HTERT RPE-1 (cell line): ENCODE measurements around the gene NHERF1.

Source experiments
- in situ Hi-C: fragments of 300-500 bp; cut with MboI; formaldehyde crosslinking; loops from 4 replicates; pipeline ENCODE4 v1.14.3; 2020; ENCODE audit warnings: low sequenced_read_pairs

Gene NHERF1

DNA sequence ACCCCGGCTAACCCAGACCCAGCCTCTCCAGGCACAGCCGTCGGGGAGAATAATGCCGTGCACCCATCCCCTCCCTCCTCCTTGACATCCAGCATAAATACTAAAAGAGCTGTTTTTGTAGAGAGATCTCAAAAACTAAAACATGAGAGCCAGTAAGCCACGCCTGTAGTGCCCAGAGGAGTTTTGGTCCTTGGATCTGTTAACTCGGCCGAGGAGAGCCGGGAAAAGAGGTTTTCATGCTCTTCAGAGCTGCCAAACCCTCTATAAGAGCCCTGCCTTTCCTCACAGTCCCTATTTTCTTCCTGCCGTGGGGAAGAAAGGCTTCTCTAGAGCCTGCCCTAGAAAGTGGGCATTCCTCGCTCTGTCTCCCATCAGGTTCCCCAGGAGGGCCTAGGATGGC lies 57.9 kb downstream of the NHERF1 start:
- in situ Hi-C loops, result no loop called here

DNA sequence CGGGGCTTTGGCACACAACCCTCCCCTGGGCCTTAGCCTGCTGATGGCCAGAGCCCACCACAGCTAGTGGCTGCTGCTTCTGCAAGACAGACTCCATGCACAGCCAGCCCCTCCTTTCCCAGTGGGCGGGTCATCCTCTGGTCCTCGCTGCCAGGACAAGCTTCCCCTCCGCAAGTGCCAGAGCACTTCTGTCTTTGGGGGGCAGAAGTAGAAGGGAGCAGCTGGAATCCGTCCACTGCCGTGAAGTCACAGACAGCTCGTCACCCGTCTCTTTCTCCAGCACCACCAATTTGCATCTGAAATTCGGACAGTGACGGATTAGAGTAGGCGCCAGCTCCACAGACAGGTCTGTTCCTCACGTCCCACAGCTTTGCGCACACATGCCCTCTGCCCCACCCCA lies 59.0 kb downstream of the NHERF1 start:
- in situ Hi-C loops, result no loop called here

DNA sequence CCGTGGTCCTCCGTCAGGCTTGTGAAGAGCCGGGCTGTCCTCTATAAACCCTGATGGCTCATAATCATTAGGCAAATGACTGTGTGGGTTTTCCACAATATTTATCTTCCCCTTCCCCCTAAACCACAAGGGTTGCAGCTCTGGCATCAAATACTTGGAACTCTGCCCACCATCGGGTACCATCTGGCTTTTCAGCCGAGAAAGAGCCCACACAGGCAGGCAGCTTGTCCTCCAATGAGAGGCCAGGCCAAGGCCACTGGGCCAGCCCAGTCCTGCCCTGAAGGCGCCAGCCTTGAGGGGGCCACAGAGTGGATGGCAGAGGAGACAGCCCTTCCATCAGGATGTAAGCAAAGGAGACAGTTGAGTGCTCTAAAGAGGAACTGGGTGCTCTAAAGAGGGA lies 59.5 kb downstream of the NHERF1 start:
- in situ Hi-C loops, result no loop called here

DNA sequence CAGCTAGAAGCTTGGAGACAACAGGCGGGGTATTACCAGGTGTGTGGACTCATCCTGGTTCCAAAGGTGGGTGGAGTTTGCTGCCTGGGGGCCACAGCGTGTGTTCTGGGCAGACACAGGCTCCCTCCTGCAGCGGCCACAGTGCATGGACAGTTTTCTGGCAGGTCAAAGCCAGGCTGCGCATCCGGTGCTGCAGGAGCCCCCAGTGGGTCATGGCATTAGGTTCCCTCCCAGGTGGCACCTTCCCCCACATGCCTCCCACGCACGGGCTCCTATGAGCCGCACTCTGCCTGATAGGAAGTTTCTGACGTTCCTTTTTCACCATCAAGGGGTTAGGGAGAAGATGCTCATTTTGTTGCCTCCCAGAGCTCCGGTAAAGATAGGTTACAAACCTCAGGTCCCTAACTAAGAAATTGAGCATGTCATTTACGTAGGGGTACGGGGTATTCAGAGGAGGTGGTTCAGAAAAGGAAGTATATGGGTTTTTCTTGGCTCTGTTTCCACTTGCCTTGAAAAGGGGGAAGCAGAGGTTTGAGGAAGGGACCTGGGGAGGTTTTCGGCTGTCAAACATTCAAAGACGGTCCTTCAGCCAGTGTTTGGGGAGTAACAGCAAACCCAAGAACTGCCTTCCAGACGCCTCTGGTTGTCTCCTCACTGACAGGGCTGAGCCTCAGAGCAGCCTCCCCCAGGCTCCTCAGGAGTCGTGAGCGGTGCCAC lies 60.4 kb downstream of the NHERF1 start:
- in situ Hi-C loops, result no loop called here

DNA sequence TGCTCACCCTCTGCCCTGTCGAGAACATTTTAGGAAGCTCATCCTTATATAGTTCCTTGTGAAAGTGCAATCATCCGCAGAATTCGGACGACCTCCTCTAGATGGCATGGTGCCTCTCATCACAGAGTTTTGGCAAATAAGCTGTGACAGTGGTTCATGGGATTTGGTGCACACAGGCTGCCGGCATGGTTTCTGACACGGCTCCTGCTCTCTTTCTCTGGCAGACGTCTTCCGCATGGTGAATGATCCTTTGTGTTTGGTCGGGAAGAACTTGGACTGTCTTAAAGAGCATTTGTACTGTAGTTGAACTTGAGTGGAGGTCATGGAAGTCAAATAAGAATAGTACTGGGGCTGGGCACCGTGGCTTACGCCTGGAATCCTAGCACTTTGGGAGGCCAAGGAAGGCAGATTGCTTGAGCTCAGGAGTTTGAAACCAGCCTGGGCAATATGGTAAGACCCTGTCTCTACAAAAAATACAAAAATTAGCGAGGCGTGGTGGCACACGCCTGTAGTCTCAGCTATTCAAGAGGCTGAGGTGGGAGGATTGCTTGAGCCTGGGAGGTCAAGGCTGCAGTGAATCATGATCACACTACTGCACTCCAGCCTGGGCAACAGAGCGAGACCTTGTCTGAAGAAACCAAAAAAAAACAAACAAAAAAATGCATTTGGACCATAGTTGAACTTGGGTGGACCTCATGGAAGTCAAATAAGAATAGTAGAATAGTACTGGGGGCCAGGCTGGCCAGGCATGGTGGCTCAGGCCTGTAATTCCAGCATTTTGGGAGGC lies 62.5 kb downstream of the NHERF1 start:
- in situ Hi-C loops, result no loop called here

DNA sequence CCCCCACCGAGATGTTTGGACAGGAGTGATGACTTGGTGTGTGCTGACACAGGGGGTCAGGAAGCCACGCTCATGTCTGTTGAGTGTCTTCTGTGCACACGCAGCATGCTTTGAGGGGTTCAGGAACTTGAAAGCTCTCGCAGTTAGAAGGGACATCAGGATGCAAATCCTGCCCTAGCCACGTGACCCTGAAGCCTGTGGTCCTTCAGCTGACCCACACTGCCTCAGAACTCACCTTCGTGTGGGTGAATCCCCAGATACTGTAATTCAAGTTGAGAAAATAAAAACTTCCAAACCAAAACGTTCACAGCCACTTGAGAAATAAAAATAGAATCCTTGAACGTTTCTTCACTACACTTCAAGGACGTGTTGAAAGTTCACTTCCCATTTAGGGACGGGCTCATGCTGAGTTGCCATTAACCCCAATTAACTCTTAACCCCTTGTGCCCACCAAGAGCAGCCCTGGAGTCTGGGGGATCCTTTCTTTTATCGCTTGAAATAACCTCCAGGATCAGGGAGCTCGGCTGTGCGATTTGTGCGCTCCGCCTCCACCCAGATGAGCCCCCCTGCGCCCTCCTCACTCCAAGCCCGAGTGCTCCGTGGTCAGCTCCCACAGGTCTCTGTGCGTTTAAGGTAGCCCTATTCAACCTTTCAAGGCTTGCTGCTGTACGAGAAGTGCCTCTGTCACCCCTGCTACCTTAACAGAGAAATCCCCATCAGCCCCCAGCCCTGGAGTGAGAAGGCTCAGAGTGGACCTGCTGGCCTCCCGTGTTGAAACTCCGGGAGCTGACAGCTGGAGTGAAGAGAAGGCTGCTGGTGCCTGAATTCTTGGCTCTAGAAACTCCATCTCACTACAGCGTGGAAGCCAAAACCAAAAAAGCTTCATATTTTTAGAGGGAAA lies 63.9 kb downstream of the NHERF1 start:
- in situ Hi-C loops, result no loop called here

DNA sequence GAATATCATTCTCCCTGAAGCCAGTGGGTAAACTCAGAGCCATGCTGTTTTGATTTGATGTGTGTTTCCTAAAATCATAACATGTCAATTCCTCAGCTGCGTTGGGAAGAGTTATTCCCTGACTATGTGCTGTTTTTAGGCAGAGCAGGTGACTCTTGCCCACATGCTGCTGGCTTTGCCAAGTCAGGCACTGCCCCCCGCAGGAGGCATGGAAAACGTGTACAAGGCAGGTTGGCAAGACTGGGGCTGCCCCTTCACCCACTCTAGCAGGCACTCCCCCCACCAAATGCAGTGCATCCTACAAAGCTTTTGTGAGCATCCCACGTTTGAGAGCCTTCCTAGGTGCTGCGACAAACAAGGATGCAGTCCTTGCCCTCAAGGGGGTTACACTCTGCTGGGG lies 66.0 kb downstream of the NHERF1 start:
- in situ Hi-C loops, result no loop called here

DNA sequence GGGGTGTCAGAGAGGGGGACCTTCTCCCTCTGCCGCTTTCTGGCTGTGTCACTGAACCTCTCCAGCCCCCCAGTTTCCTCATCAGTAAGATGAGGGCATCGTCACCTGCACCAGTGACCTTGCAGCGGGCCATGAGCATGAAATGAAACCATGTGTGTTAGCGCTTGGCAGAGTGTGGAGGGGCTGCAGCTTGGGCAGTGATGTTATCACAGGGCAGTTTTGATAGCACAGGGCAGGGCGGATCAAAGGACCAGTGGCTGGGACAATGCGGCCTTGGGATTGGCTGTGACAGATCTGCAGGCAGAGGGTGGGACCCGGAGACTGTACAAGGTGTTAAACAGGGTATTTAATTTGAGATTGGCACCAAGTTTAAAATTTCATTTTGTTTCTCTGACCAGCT lies 66.6 kb downstream of the NHERF1 start:
- in situ Hi-C loops, result no loop called here

DNA sequence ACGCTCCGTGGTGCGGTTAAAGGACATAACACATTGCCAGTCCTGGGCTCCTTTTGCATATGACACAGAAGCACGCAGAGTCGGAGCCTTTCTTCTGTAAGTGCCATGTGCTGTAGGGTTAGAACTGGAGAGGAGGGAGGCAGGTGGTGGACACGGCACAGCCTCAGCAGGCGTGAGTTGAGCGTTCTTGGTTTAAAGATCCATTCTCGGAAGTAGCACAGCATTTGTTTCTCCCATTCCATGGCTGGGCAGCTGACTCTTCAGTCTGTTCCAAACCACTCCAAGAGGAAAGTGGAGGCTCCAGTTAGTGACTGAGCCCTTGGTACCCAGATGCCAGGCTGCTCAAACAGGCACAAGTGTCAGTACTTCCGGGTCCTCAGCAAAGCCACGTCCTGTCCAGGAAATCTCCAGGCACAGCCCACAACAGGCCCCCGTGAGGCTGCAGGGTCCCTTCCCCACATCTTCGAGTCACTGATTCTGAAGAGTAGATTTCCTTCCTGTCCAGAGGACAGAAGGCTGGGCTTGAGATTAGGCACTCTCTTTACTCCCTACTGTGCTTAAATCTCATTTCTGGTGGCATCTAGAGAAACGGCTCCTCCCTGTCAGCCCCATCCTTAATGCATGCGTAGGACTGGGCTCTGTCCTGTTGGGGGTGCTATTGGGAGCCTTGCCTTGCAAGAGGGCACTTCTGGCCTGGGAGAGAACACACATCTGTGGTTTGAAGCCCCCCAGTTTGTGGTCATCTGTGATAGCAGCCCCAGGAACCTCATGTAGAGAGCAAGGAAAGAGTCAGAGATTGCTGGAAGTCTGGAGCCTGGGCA lies 67.3 kb downstream of the NHERF1 start:
- in situ Hi-C loops, result no loop called here

DNA sequence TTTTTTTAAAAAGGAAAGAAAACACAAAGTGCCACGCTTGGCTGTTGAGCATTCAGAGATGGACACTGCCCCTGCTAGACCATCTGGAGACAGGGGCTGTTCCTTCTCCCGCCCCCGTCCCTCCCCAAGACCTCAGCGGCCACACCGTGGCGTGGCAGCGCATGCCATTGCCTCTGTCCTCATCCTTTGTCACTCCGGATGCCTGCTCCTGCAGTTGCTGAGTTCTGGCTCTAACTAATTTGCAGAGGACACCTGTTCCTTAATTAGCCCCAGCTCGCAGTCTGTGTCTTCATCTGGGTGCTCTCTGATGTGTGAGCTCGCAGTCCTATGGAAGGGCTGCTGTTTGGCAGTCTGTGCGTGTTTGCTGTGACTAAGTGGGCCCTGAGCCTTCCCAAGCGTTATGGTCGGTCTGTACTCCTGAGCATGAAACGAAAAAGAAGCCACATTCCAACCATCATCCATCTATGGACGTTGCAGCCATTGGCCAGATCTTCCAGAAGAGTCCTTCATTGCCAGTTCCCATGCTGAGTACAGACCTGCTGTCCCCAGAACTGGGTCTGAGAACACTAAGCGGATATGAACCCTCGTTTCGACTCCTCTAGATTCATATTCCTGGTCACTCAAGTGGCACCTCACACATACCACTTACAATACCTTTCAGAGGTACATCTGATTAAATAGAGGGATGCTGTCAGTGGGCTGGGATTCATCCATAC lies 68.6 kb downstream of the NHERF1 start:
- in situ Hi-C loops, result no loop called here

DNA sequence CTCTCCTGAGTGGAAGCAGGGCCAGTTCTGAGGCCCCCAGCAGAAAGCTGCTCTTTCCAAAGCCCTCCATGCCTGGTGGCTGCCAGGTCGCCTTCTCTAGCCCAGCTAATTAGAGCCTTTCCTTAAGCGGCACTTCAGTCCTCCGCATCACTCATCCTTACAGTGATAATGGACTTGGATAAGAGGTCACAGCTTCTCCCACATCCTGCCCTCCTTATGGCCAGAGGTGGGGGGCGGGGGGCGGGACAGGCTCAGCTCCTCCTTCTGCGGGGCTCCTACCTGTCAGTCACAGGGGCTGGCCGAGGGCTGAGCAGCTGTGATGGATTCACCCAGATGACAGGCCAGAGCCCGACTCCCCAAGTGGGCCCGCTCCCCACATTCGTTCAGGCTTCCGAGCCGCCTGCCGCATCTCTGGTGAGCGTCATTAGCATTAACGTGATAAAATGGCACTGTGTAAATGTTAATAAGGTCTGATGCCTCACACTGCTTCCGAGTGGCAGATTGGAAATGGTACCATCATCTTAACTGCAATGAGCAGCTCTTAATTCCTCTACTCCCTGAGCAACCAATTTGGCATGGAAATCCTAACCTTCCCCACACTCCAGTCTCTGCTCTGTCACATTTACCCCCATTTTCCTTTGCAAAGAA lies 70.0 kb downstream of the NHERF1 start:
- in situ Hi-C loops, result no loop called here
